ENCODE data around the gene XRRA1.

DNA sequence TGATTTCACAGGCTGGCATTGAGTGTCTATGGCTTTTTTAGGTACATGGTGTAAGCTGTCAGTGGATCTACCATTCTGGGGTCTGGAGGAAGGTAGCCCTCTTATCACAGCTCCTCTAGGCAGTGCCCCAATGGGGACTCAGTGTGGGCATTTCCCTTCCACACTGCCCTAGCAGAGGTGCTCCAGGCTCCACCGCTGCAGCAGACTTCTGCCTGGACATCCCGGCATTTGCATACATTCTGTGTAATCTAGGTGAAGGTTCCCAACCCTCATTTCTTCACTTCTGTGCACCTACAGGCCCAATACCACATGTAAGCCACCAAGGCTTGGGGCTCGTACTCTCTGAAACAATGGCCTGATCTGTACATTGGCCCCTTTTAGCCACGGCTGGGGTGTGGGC is 122.0 kb downstream of the XRRA1 start:
- no peak for TF ChIP-seq RAD21 (IDR thresholded peaks at IDR 0.05; ENCODE audit: low read length)
- TF ChIP-seq, protein P1, sequence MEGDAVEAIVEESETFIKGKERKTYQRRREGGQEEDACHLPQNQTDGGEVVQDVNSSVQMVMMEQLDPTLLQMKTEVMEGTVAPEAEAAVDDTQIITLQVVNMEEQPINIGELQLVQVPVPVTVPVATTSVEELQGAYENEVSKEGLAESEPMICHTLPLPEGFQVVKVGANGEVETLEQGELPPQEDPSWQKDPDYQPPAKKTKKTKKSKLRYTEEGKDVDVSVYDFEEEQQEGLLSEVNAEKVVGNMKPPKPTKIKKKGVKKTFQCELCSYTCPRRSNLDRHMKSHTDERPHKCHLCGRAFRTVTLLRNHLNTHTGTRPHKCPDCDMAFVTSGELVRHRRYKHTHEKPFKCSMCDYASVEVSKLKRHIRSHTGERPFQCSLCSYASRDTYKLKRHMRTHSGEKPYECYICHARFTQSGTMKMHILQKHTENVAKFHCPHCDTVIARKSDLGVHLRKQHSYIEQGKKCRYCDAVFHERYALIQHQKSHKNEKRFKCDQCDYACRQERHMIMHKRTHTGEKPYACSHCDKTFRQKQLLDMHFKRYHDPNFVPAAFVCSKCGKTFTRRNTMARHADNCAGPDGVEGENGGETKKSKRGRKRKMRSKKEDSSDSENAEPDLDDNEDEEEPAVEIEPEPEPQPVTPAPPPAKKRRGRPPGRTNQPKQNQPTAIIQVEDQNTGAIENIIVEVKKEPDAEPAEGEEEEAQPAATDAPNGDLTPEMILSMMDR (conservative IDR thresholded peaks at IDR 0.05; ENCODE audit: low read depth, low read length): no peak
